ENCODE results near the gene GAS6. TPM values are rescaled to one million over a fixed set of nuclear protein-coding genes. Genes with fewer than 3 reads are reported as not detected.

GAS6 gene
- total and polyA plus RNA-seq, 9 of the 15 experiments (the other 6 are each of a cell fraction or from before 2014, with no cell fraction given): 0.14 to 9.7 (median 4.7) TPM; not detected in 1

DNA sequence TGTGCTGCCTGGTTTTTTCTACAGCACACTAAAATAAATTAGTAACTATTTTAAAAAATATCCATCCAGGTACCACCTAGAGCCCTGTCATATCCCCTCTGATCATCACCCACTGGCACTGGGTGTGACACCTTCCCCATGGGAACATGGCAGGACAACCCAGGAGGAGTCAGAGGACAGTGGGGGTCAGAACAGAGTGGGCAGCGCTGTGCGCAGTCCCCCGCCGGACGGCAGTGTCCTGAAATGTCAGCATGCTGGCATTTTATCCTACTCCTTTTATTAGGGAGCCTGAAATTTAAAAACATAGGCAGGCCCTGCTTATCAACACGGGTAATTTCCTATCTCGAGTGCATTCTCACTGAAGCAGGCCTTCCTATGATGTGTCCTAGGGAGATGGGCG, 42.1 kb upstream of the GAS6 start:
- H3K4me3 ChIP-seq: no peak overlapping the region
- peaks cover 0 to 2% of the 10 kb centered on the region in 2 experiments; a peak in 1 of 5 replicates for H3K4me1 ChIP-seq (replicated peaks in 1 of 2; ENCODE audit: control insufficient read depth in 2 of 2, insufficient read depth in 2 of 2, low read length in 2 of 2)
- H4K20me1 ChIP-seq (replicated peaks; ENCODE audit: control insufficient read depth, insufficient read depth, low read length): no peaks in the 10 kb centered on the region
- DNase-seq (ENCODE audit: extremely low read depth in 1 of 4, low spot score in 3 of 4) (no peak), ATAC-seq (no peak), FAIRE-seq (no peak)
- H3K9me3 ChIP-seq (replicated peaks; ENCODE audit: control insufficient read depth, insufficient read depth, low read depth, low read length): no peaks in the 10 kb centered on the region
- in situ Hi-C loops (cut with MboI) (no loop called here), intact Hi-C loops (cut with micrococcal nuclease) (no loop called here)
- no TSS peak for BruUV-seq (replicated peaks)
- no peak overlapping the region for H2AFZ ChIP-seq (ENCODE audit: low read depth, low read length)
- no peaks in the 10 kb centered on the region for H3K9me1 ChIP-seq (ENCODE audit: control insufficient read depth, insufficient read depth, low read length)
- no peak overlapping the region for H3K9ac ChIP-seq (ENCODE audit: insufficient read depth in 1 of 2, low read depth in 2 of 2, low read length in 2 of 2)
- TF ChIP-seq ZNF347 (CRISPR knock-in tag; IDR thresholded peaks at IDR 0.05; ENCODE audit: low read depth): no peak
- no peak for TF ChIP-seq ZNF41 (CRISPR knock-in tag; conservative IDR thresholded peaks at IDR 0.05)
- no peak for TF ChIP-seq SRF (CRISPR knock-in tag; IDR thresholded peaks at IDR 0.05)
- no peak for TF ChIP-seq HDAC8 (tag; IDR thresholded peaks at IDR 0.05)
- TF ChIP-seq, protein P1, sequence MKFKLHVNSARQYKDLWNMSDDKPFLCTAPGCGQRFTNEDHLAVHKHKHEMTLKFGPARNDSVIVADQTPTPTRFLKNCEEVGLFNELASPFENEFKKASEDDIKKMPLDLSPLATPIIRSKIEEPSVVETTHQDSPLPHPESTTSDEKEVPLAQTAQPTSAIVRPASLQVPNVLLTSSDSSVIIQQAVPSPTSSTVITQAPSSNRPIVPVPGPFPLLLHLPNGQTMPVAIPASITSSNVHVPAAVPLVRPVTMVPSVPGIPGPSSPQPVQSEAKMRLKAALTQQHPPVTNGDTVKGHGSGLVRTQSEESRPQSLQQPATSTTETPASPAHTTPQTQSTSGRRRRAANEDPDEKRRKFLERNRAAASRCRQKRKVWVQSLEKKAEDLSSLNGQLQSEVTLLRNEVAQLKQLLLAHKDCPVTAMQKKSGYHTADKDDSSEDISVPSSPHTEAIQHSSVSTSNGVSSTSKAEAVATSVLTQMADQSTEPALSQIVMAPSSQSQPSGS (CRISPR knock-in tag; IDR thresholded peaks at IDR 0.05): no peak
- no peak for TF ChIP-seq ZNF12 (CRISPR knock-in tag; IDR thresholded peaks at IDR 0.05)
- TF ChIP-seq GTF2E2 (tag; IDR thresholded peaks at IDR 0.05): no peak
- H3K27ac ChIP-seq (ENCODE audit: extremely low read depth, low read depth, low read length): no peak overlapping the region
- no peaks in the 10 kb centered on the region for H3K36me3 ChIP-seq (ENCODE audit: control insufficient read depth, insufficient read depth, low read length)
- H3K27me3 ChIP-seq (ENCODE audit: control insufficient read depth in 2 of 2, insufficient read depth in 2 of 2, low read length in 2 of 2): peaks cover 7 to 45% of the 10 kb centered on the region in 2 experiments; a peak in 4 of 5 replicates
- POLR2A ChIA-PET: no interaction called here
- WGBS (ENCODE audit: insufficient coverage, low coverage, missing lambda C conversion rate): under 1% methylated on average over 8 of the region's 8 CpGs
- H3K4me2 ChIP-seq (ENCODE audit: insufficient read depth, low read length): no peak overlapping the region
- CTCF ChIA-PET (ENCODE audit: low intra/inter-chr PET ratio): no interaction called here
- no peaks in the 10 kb centered on the region for H3K79me2 ChIP-seq (ENCODE audit: control insufficient read depth, insufficient read depth, low read length)

Measured in K562 (cell line).